ENCODE results near the gene NAPA.

DNA sequence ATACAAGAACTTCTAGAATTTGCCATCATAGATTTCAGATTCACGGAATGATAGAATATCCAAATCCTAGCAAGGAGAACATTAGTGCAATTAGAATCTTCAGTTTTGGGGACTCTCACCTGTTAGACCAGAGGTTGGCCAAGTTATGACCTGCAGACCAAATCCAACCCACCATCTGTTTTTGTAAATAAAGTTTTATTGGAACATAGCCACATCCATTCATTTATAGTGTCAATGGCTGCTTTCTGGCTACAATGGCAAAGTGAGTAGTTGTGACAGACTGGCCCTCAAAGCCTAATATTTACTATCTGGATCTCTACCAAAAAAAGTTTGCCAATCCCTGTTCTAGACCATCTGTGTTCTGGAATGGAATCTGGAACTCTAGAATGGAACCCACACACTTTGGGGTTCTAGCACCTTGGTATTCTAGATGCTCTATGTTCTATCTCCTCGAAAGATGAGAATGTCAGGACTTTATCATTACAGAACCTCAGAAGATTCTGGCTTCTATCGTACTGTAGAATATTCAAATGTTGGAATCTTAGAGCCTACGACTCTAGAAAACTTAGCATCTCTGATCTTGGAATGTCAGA lies 33.3 kb downstream of the NAPA start:
- TF ChIP-seq CTCF (conservative IDR thresholded peaks at IDR 0.05): no peak
- no peak for TF ChIP-seq EZH2 (IDR thresholded peaks at IDR 0.05; ENCODE audit: low read depth)

Data from PC-9 (cell line).